MM.1S (cell line): ENCODE measurements around the gene DNAJB7.
"Not testable (repeated sequence)": the region's sequence is repeated elsewhere in the genome, so short reads cannot be mapped to it uniquely, and the experiment has no call there.

ENCODE experiments used
- DNase-seq: peaks from one replicate; pipeline ENCODE4 v3.0.0-alpha.2; 2015
- H2AFZ ChIP-seq: fragments of 300-600 bp; sonication (generic); 2 replicates; pipeline ENCODE4 v1.6.0; 2016; ENCODE audit warnings: antibody characterized with exemption, low read length
- H3F3A ChIP-seq: fragments of 300-600 bp; sonication (generic); 2 replicates; pipeline ENCODE4 v1.6.1; 2016; ENCODE audit warnings: mild to moderate bottlenecking, antibody characterized with exemption, low read length, moderate library complexity, mixed read lengths; ENCODE audit not compliant: insufficient read depth
- H3K27ac ChIP-seq: fragments of 300-600 bp; sonication (generic); 2 replicates; pipeline ENCODE4 v1.5.1; 2016; ENCODE audit warnings: mild to moderate bottlenecking, low read length
- H3K27me3 ChIP-seq: fragments of 300-600 bp; sonication (generic); replicated peaks from 2 replicates; pipeline ENCODE4 v1.6.0; 2016; ENCODE audit warnings: low read length; ENCODE audit not compliant: insufficient read depth
- H3K36me3 ChIP-seq: fragments of 300-600 bp; sonication (generic); replicated peaks from 2 replicates; pipeline ENCODE4 v1.6.1; 2016; ENCODE audit warnings: mild to moderate bottlenecking, low read length, mixed read lengths; ENCODE audit not compliant: insufficient read depth
- H3K4me1 ChIP-seq: fragments of 300-600 bp; sonication (generic); 2 replicates; pipeline ENCODE4 v1.6.1; 2016; ENCODE audit warnings: low read length, mixed read lengths
- H3K4me2 ChIP-seq: fragments of 300-600 bp; sonication (generic); 2 replicates; pipeline ENCODE4 v1.6.0; 2016; ENCODE audit warnings: low read depth, low read length
- H3K4me3 ChIP-seq: fragments of 300-600 bp; sonication (generic); 2 replicates; pipeline ENCODE4 v1.5.1; 2016; ENCODE audit warnings: low read length, mixed read lengths
- H3K79me2 ChIP-seq: fragments of 300-600 bp; sonication (generic); 2 replicates; pipeline ENCODE4 v1.6.1; 2016; ENCODE audit warnings: mixed run types, low read length, mixed read lengths
- H3K9ac ChIP-seq: fragments of 300-600 bp; sonication (generic); 2 replicates; pipeline ENCODE4 v1.6.1; 2016; ENCODE audit warnings: low read length, mixed read lengths
- H3K9me2 ChIP-seq: fragments of 300-600 bp; sonication (generic); replicated peaks from 2 replicates; pipeline ENCODE4 v1.6.1; 2016; ENCODE audit warnings: mild to moderate bottlenecking, low read length, mixed read lengths; ENCODE audit not compliant: insufficient read depth
- H3K9me3 ChIP-seq: fragments of 300-600 bp; sonication (generic); replicated peaks from 2 replicates; pipeline ENCODE4 v1.6.1; 2016; ENCODE audit warnings: mild to moderate bottlenecking, low read length, mixed read lengths; ENCODE audit not compliant: insufficient read depth
- H4K20me1 ChIP-seq: fragments of 300-600 bp; sonication (generic); 2 replicates; pipeline ENCODE4 v1.6.1; 2016; ENCODE audit warnings: mild to moderate bottlenecking, low read length, moderate library complexity, mixed read lengths; ENCODE audit not compliant: insufficient read depth
- CTCF ChIP-seq: fragments of 300-600 bp; sonication (generic); IDR thresholded peaks from 2 replicates; pipeline ENCODE4 v1.5.1; 2016; ENCODE audit warnings: antibody characterized with exemption, low read length, mixed read lengths
- EZH2 ChIP-seq: fragments of 300-600 bp; sonication (generic); optimal IDR thresholded peaks from 2 replicates; pipeline ENCODE3; 2017; ENCODE audit warnings: low read depth, mild to moderate bottlenecking, antibody characterized with exemption, low read length, mixed read lengths
- EZH2phosphoT487 ChIP-seq: fragments of 300-600 bp; sonication (generic); IDR thresholded peaks from 2 replicates; pipeline ENCODE4 v1.6.1; 2018; ENCODE audit warnings: antibody characterized with exemption, low read length

Gene DNAJB7

GRCh38 chr22:40853333-40853732 lies 8.6 kb downstream of the DNAJB7 start:
- Histone ChIP-seq H3K9me3 (no peaks in the 10 kb centered on the region), H3K4me2 (peak overlapping the region; percentile 6; the same call in 1 of the 2 replicates), H3K27ac (no peak overlapping the region), H2AFZ (no peak overlapping the region), H3K4me1 (peaks cover 14% of the 10 kb centered on the region), H3F3A (peaks cover 5% of the 10 kb centered on the region; the same call in 1 of the 2 replicates), H3K4me3 (no peak overlapping the region), H3K27me3 (no peaks in the 10 kb centered on the region), H3K9ac (0 out of 2 replicates have a peak overlapping the region, but pooled peaks have one; percentile 7), H3K36me3 (peaks cover 5% of the 10 kb centered on the region; the same call in 1 of the 2 replicates), H3K9me2 (no peaks in the 10 kb centered on the region), H3K79me2 (peaks cover 93% of the 10 kb centered on the region), H4K20me1 (no peaks in the 10 kb centered on the region; the same call in 1 of the 2 replicates)
- TF ChIP-seq EZH2phosphoT487 (no peak), EZH2 (no peak), CTCF (no peak)
- DNase-seq = no peak

- DNase-seq, H3K27me3 ChIP-seq, H3K4me1 ChIP-seq, H3K4me2 ChIP-seq, H3K36me3 ChIP-seq, H2AFZ ChIP-seq, H3F3A ChIP-seq, H3K4me3 ChIP-seq, H3K27ac ChIP-seq, H4K20me1 ChIP-seq, H3K9ac ChIP-seq, H3K9me3 ChIP-seq, H3K9me2 ChIP-seq: not testable (repeated sequence)
- peaks cover 67% of the 10 kb centered on the region for H3K79me2 ChIP-seq
These were observed 16.1 kb downstream of the DNAJB7 start for GRCh38 chr22:40845816-40846215.

GRCh38 chr22:40844951-40845350 lies 17.0 kb downstream of the DNAJB7 start:
- TF ChIP-seq CTCF = no peak
- no peak for TF ChIP-seq EZH2
- no peak for TF ChIP-seq EZH2phosphoT487
- no peak overlapping the region for H3K9ac ChIP-seq
- H4K20me1 ChIP-seq = no peaks in the 10 kb centered on the region; the same call in 1 of the 2 replicates
- no peak overlapping the region for H3K27ac ChIP-seq
- H3K36me3 ChIP-seq = peaks cover 5% of the 10 kb centered on the region
- no peak overlapping the region for H3K4me2 ChIP-seq
- no peak for DNase-seq
- no peaks in the 10 kb centered on the region for H3K4me1 ChIP-seq
- no peaks in the 10 kb centered on the region for H3F3A ChIP-seq
- H2AFZ ChIP-seq = no peak overlapping the region
- no peaks in the 10 kb centered on the region for H3K27me3 ChIP-seq
- H3K9me2 ChIP-seq = no peaks in the 10 kb centered on the region
- no peak overlapping the region for H3K4me3 ChIP-seq
- H3K79me2 ChIP-seq = peaks cover 65% of the 10 kb centered on the region
- no peaks in the 10 kb centered on the region for H3K9me3 ChIP-seq

GRCh38 chr22:40838486-40838885 lies 23.4 kb downstream of the DNAJB7 start:
- no peak for TF ChIP-seq EZH2phosphoT487
- no peak for TF ChIP-seq CTCF
- TF ChIP-seq EZH2 = no peak
- H3K27ac ChIP-seq = no peak overlapping the region
- no peaks in the 10 kb centered on the region for H3K9me3 ChIP-seq
- no peaks in the 10 kb centered on the region for H3K27me3 ChIP-seq
- no peak overlapping the region for H3K9ac ChIP-seq
- no peaks in the 10 kb centered on the region for H3K4me1 ChIP-seq
- no peak for DNase-seq
- no peaks in the 10 kb centered on the region for H3K9me2 ChIP-seq
- no peak overlapping the region for H3K4me3 ChIP-seq
- no peak overlapping the region for H3K4me2 ChIP-seq
- H3K79me2 ChIP-seq = peaks cover 56% of the 10 kb centered on the region
- 0 out of 2 replicates have a peak, but pooled peaks cover 3% of the 10 kb centered on the region for H3F3A ChIP-seq
- H4K20me1 ChIP-seq = no peaks in the 10 kb centered on the region; the same call in 1 of the 2 replicates
- peaks cover 9% of the 10 kb centered on the region; the same call in 1 of the 2 replicates for H3K36me3 ChIP-seq
- H2AFZ ChIP-seq = no peak overlapping the region
